ENCODE data around the gene LRGUK. TPM values are rescaled to one million over a fixed set of nuclear protein-coding genes. Genes with fewer than 3 reads are reported as not detected.

Gene LRGUK
- total and polyA plus RNA-seq, 2 donors (not counting 1 experiment from before 2014, with no cell fraction given): 0.27 to 0.49 TPM

- no peak overlapping the region for H3K4me2 ChIP-seq (replicated peaks; ENCODE audit: low read depth, low read length, poor library complexity, severe bottlenecking)
- H3K36me3 ChIP-seq (replicated peaks in 1 of 2; ENCODE audit: control extremely low read depth in 1 of 2, control insufficient read depth in 1 of 2, extremely low read depth in 1 of 2, insufficient read depth in 2 of 2, low read length in 1 of 2): no peaks in the 10 kb centered on the region
- H3K4me1 Mint-ChIP-seq: no peaks in the 10 kb centered on the region
- no peaks in the 10 kb centered on the region for H3K4me1 ChIP-seq (ENCODE audit: control insufficient read depth in 2 of 2, insufficient read depth in 2 of 2, low read length in 2 of 2)
- no peak overlapping the region for H2AFZ ChIP-seq (ENCODE audit: insufficient read depth, low read depth, low read length, poor library complexity, severe bottlenecking)
- H3K79me2 ChIP-seq (ENCODE audit: control insufficient read depth, insufficient read depth, low read length): no peaks in the 10 kb centered on the region
- intact Hi-C loops (cut with micrococcal nuclease): no loop called here
- peaks cover 1% of the 10 kb centered on the region for H3K27me3 Mint-ChIP-seq
- H3K4me3 ChIP-seq (ENCODE audit: control extremely low read depth in 1 of 5, extremely low read depth in 1 of 5, insufficient read depth in 1 of 5, low read depth in 2 of 5, low read length in 4 of 5): no peak overlapping the region
- ATAC-seq (ENCODE audit: low read depth): no peak
- no peak overlapping the region for H3K27ac ChIP-seq (ENCODE audit: low read length in 2 of 2)
- H3K9me3 ChIP-seq (ENCODE audit: control extremely low read depth in 1 of 3, control insufficient read depth in 2 of 3, insufficient read depth in 1 of 3, low read length in 2 of 3): no peaks in the 10 kb centered on the region
- no peaks in the 10 kb centered on the region for H4K20me1 ChIP-seq (ENCODE audit: control insufficient read depth, insufficient read depth, low read length, poor library complexity, severe bottlenecking)
- CTCF ChIA-PET: no interaction called here
- H3K4me3 Mint-ChIP-seq: no peak overlapping the region
- no peak overlapping the region for H3K27ac Mint-ChIP-seq
- no peaks in the 10 kb centered on the region for H3K27me3 ChIP-seq (replicated peaks in 1 of 4; ENCODE audit: control extremely low read depth in 1 of 4, control insufficient read depth in 3 of 4, insufficient read depth in 4 of 4, low read length in 3 of 4)
- H3K9ac ChIP-seq (ENCODE audit: low read length): no peak overlapping the region
- no CpG with 5 or more reads among the region's 1 CpG for WGBS (ENCODE audit: insufficient coverage)
- H3K9me3 Mint-ChIP-seq (ENCODE audit: insufficient read depth): no peaks in the 10 kb centered on the region
- TF ChIP-seq CTCF (IDR thresholded peaks at IDR 0.05): no peak
- POLR2A ChIA-PET: no interaction called here
- DNase-seq: no peak
These were observed 66.1 kb downstream of the LRGUK start for GRCh38 chr7:134193240-134193639.

- no peaks in the 10 kb centered on the region for H3K9me3 Mint-ChIP-seq (ENCODE audit: insufficient read depth)
- no peak overlapping the region for H2AFZ ChIP-seq (ENCODE audit: insufficient read depth, low read depth, low read length, poor library complexity, severe bottlenecking)
- no peak overlapping the region for H3K27ac Mint-ChIP-seq
- no peak overlapping the region for H3K4me2 ChIP-seq (replicated peaks; ENCODE audit: low read depth, low read length, poor library complexity, severe bottlenecking)
- H3K27me3 ChIP-seq (replicated peaks in 1 of 4; ENCODE audit: control extremely low read depth in 1 of 4, control insufficient read depth in 3 of 4, insufficient read depth in 4 of 4, low read length in 3 of 4): no peaks in the 10 kb centered on the region
- H3K4me3 Mint-ChIP-seq: no peak overlapping the region
- no peaks in the 10 kb centered on the region for H3K79me2 ChIP-seq (ENCODE audit: control insufficient read depth, insufficient read depth, low read length)
- intact Hi-C loops (cut with micrococcal nuclease): no loop called here
- DNase-seq (no peak), ATAC-seq (ENCODE audit: low read depth) (no peak)
- H3K4me1 ChIP-seq (ENCODE audit: control insufficient read depth in 2 of 2, insufficient read depth in 2 of 2, low read length in 2 of 2): no peaks in the 10 kb centered on the region
- H3K9ac ChIP-seq (ENCODE audit: low read length): no peak overlapping the region
- H3K4me3 ChIP-seq (ENCODE audit: control extremely low read depth in 1 of 5, extremely low read depth in 1 of 5, insufficient read depth in 1 of 5, low read depth in 2 of 5, low read length in 4 of 5): no peak overlapping the region
- no peaks in the 10 kb centered on the region for H3K9me3 ChIP-seq (ENCODE audit: control extremely low read depth in 1 of 3, control insufficient read depth in 2 of 3, insufficient read depth in 1 of 3, low read length in 2 of 3)
- CTCF ChIA-PET: no interaction called here
- no peak overlapping the region for H3K27ac ChIP-seq (ENCODE audit: low read length in 2 of 2)
- POLR2A ChIA-PET: no interaction called here
- TF ChIP-seq EZH2 (IDR thresholded peaks at IDR 0.05; ENCODE audit: borderline replicate concordance, insufficient read depth, low read depth, low read length, poor library complexity, severe bottlenecking): no peak
- no peak for TF ChIP-seq CTCF (IDR thresholded peaks at IDR 0.05)
- no peaks in the 10 kb centered on the region for H3K4me1 Mint-ChIP-seq
- H4K20me1 ChIP-seq (ENCODE audit: control insufficient read depth, insufficient read depth, low read length, poor library complexity, severe bottlenecking): no peaks in the 10 kb centered on the region
- H3K27me3 Mint-ChIP-seq: no peaks in the 10 kb centered on the region
- no peaks in the 10 kb centered on the region for H3K36me3 ChIP-seq (replicated peaks in 1 of 2; ENCODE audit: control extremely low read depth in 1 of 2, control insufficient read depth in 1 of 2, extremely low read depth in 1 of 2, insufficient read depth in 2 of 2, low read length in 1 of 2)
These were observed 68.1 kb downstream of the LRGUK start for GRCh38 chr7:134195252-134195651.
